Measurements from ENCODE around the gene PDIA4. TPM values are rescaled to one million over a fixed set of nuclear protein-coding genes. Genes with fewer than 3 reads are reported as not detected.

PDIA4 gene
- total RNA-seq, 1 donor from 2014 or later, result 132 TPM

Other genes with a start within 250 kb of the PDIA4 start
- 97.5 and 101 TPM in 2 replicates for gene EZH2, start 144.2 kb downstream of the PDIA4 start, total RNA-seq
- gene ZNF786, start 62.2 kb upstream of the PDIA4 start, total RNA-seq, result 9.9 and 10.9 TPM in 2 replicates
- 1.1 and 1.2 TPM in 2 replicates for gene ZNF425, start 97.8 kb upstream of the PDIA4 start, total RNA-seq
- gene ZNF398, start 118.9 kb upstream of the PDIA4 start, total RNA-seq, result 14.1 and 14.4 TPM in 2 replicates
- gene ZNF282, start 167.0 kb upstream of the PDIA4 start, total RNA-seq, result 49.4 and 55.8 TPM in 2 replicates
- 15.0 and 17.8 TPM in 2 replicates for gene ZNF212, start 211.1 kb upstream of the PDIA4 start, total RNA-seq
- 24.1 and 25.6 TPM in 2 replicates for gene ZNF783, start 233.7 kb upstream of the PDIA4 start, total RNA-seq

Measured in activated T-helper 1 cell treated with anti-CD3 and anti-CD28 coated beads, Interleukin-12 subunit alpha, Interleukin-12 subunit beta, Interleukin-2, Interleukin-4 antibody, amounts not matched to agents 30 ng/mL and 10 ng/mL and 1 ng/mL, durations not matched to agents 14 hours and 24 hours and 36 hours (primary cell).